Fibroblast of skin of right biceps (primary cell): ENCODE results near the gene PACS2.
A peak's percentile ranks its signal among the peaks of the same experiment; 100 is the strongest.

Experiments
- DNase-seq: peaks from one replicate; pipeline ENCODE4 v3.0.0-alpha.2; 2013

Gene PACS2

DNA sequence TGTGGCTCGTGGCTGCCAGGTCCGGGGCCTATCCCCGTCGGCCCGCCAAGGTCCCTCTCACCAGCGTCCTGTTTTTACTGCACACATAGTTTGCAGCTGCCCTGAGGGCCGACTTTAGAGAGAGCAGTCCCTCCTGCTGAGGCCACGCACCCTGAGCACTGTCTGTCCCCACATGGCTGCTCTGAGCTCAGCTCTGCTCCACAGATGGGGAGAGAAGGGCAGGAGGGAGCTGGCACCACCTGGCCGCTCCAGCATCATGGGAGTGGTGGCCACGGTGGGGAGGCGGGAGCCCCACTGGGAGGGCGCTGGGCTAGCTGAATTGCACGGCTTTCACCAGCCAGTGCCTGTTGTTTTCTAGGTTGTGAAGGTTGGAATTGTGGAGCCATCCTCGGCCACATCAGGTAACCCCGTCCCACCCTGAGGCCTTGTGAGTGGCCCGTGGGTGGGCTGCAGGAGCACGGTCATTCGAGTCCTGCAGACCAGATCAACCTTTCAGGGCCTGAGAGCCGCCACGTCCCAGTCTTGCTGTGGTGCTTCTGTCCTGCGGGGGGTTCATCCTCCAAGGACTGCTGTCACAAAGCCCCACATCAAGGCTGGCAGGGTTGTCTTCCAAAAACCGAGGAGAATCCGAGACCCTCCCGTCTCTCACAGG, 76.4 kb downstream of the PACS2 start:
- no peak for DNase-seq

DNA sequence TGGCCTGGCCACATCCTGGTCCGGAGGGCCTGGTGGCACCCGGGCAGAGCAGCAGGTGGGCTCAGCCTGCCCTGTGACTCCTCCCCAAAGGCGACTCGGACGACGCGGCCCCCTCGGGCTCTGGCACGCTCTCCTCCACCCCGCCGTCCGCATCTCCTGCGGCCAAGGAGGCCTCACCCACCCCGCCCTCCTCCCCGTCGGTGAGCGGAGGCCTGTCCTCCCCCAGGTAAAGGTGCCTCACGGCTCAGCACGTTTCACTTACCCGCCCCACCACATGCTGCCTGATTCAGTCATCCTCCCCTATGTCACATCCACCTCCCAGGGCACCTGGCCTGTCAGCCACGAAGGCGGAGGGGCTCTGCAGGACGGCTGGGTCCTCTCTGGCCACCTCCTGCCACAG, 77.0 kb downstream of the PACS2 start:
- DNase-seq, result no peak

DNA sequence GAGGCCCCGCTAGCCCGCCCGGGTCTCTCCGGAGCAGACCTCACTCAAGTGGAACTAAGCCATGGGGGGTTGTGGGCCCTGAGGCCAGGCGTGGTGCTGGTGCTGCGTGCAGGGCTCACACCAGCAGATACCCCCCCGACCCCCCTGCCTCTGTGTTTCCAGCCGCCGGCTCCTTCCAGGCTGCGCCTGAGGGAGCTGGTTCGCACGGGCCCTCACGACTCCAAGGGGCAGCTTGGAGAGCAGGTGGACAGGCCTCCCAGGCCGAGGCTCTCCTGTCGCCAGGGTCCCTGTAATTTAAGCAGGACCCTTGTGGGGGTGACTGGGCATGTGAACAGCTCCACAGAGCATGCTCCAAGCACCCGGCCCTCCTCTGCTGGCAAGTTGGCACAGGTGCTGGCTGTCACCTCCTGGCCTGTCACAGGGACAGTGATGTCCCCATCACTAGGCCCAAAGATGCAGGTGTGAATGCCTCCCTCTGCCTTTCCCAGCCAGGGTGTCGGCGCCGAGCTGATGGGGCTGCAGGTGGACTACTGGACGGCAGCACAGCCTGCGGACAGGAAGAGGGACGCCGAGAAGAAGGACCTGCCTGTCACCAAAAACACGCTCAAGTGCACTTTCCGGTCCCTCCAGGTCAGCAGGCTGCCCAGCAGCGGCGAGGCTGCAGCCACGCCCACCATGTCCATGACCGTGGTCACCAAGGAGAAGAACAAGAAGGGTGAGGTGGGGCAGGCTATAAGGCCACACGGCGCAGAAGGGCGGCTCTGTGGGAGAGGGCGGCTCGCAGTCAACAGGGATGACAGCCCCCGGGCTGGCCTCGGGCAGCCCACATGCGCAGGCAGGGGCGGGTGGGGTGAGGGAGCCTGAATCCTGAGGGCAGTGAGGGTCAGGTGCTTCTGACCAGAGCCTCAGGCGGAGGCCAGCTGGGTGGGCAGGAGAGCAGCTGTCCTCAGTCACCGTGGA, 77.9 kb downstream of the PACS2 start:
- DNase-seq, result no peak

- DNase-seq, result no peak
Observed at GRCh38 chr14:105393151-105393550, 78.6 kb downstream of the PACS2 start.

DNA sequence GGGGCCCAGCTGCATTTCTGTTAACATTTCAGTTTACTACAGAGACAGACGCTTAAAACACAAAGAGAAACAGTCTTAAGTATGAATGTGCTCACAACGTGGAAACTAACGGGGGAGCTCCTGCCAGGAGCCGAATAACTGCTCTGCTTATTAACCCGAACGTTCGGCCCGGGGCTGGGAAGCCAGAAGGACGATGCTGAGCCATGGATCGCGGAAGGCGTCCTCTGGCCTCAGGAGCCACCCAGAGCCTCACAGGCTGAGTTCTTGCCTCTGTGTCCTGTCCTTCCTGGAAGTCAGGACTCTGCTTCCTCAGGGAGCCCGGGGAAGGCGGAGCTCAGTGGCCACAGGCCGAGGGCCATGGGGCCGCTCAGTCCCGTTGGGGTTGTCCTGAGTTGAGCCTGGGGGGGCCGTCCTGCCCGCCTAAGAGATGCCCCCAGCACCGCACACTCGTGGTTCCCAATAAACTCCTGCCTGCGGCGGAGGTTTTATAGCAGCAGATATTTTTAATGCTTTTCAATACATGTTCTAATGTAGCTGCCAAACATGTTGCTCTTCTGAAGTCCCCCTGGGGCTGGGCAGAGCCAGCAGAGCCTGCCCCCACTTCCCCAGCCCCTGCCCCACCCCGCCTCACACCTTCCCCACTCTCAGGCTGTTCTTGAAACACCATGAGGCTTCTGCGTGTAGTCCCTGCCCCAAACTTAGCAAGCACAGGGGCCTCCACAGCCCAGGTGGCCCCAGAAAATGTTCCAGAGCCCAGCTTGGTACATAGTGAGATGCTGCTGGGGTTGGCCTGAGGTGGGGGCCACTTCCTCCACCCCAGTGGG, 80.4 kb downstream of the PACS2 start:
- DNase-seq, result no peak

- DNase-seq, result no peak
Observed at GRCh38 chr14:105395538-105395854, 80.9 kb downstream of the PACS2 start.

GRCh38 chr14:105397350-105397931, 82.9 kb downstream of the PACS2 start:
- DNase-seq, result no peak

GRCh38 chr14:105398044-105398725, 83.6 kb downstream of the PACS2 start, which contains the start of gene TEX22:
TSS of gene TEX22 (plus strand) at chr14:105398538. CDS start at chr14:105399341, 803 bp downstream.
- DNase-seq, result peak; percentile 85

DNA sequence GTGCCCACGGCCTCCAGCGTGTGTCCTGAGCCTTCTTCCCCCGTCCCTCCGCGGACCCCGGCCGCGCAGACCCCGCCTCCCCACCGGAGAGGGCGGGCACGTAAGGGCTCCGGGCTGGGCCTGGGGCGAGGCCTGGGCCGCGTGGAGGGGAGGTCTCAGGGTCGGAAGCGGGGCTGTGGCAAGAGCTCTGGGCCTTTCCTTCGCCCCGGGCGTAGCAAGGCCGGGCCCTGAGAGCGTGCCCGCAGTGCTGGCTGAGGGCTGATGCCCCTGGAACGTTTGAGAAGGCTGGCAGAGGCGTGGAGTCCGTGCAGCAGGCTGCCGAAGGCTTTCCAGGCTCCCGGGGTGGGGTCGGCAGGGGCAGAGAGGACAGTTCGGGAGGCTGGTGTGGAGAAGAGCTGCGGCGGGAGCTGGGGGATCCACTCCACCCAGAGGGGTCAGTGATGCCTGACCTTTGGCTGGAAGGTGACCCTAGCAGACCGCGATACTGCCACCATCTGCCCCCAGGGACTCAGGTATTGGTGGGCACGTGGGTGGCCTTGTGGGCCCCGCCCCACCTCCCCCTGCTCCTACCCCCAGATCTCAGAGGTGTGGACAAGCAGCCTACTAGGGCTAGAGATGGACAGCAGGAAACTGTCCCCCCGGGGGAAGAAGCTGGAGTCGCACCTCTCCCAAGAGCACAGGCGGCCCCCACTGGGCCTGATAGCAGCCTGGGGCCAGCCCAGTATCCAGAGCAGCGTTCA, 84.3 kb downstream of the PACS2 start:
- no peak for DNase-seq

- no peak for DNase-seq
Observed at GRCh38 chr14:105399466-105399775, 84.9 kb downstream of the PACS2 start.

DNA sequence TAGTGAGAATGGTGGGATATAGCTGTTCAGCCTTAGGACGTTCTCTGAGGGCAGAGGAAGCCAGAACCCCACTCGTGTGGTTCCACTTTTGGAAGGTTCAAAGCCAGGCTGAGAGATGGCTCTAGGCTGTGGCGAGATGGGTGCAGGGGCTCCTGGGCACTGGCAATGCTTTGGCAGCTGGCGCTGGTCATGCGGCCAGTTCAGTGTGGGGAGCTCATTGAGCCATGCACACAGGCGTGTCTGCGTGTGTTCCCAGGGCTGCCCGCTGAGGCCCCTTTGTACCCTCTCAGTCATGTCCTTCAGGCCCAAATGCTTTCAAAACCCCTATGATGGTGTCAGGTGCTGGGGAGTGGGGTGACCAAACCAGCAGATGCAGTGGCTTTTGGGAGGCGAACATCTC, 85.5 kb downstream of the PACS2 start:
- no peak for DNase-seq

DNA sequence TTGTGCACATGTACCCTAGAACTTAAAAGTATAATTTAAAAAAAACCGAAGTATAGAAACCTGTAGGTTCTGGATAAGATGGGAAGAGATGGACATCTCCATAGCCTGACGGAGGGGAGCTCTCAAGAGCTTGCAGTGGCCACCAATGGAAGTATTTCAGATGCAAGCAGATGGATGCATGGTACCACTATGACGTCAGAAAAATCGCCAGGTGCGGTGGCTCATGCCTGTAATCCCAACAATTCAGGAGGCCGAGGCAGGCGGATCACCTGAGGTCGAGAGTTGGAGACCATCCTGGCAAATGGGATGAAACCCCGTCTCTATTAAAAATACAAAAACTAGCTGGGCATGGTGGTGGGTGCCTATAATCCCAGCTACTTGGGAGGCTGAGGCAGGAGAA, 87.2 kb downstream of the PACS2 start:
- DNase-seq, result no peak

DNA sequence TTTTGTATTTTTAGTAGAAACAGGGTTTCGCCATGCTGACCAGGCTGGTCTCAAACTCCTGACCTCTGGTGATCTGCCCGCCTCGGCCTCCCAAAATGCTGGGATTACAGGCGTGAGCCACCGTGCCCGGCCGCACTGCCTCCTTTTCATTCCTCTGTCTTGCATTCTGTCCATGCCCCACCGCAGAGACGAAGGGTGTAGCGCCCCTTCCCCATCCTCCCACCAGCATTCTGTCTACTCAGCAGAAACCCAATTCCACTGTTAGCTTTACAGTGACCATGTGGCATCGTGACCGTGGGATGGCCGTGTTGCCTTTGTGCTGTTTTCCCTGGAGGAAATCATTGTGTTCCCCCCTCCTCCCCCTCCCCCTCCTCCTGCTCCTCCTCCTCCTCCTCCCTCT, 94.0 kb downstream of the PACS2 start:
- DNase-seq, result no peak

DNA sequence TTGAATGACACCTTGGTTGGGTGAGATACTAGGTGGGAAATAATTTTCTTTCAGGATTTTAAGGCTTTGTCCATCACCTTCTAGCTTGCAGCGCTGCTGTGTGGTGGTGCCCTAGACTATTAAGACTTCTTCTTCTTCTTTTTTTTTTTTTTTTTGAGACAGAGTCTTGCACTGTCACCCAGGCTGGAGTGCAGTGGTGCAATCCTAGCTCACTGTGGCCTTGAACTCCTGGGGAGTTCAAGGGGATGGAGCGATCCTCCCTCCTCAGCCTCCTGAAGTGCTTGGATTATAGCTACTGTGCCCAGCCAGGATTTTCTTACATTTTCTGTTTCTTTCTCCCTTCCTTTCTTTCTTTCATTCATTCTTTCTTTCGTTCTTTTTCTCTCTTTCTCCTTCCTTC, 94.8 kb downstream of the PACS2 start:
- no peak for DNase-seq

DNA sequence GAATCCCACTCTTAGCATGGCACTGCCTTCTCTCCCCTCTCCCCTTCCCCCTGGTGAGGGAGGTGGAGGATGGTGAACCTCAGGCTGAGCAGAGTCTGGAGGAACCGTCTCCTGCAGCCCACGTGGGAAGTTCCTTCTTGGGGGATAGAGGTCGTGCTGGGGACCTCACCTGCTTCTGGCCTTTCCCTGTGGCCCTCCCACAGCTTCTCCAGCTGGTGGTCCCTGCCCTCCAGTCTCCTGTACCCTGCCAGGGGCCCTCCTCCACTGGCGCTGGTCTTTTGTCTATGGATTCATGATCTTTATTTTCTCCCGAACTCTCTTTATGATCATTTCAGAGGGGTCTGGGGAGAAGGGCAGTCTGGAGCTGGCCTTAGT, 96.1 kb downstream of the PACS2 start:
- no peak for DNase-seq

- peak; percentile 44 for DNase-seq
Observed at GRCh38 chr14:105411017-105411941, 96.7 kb downstream of the PACS2 start.

DNA sequence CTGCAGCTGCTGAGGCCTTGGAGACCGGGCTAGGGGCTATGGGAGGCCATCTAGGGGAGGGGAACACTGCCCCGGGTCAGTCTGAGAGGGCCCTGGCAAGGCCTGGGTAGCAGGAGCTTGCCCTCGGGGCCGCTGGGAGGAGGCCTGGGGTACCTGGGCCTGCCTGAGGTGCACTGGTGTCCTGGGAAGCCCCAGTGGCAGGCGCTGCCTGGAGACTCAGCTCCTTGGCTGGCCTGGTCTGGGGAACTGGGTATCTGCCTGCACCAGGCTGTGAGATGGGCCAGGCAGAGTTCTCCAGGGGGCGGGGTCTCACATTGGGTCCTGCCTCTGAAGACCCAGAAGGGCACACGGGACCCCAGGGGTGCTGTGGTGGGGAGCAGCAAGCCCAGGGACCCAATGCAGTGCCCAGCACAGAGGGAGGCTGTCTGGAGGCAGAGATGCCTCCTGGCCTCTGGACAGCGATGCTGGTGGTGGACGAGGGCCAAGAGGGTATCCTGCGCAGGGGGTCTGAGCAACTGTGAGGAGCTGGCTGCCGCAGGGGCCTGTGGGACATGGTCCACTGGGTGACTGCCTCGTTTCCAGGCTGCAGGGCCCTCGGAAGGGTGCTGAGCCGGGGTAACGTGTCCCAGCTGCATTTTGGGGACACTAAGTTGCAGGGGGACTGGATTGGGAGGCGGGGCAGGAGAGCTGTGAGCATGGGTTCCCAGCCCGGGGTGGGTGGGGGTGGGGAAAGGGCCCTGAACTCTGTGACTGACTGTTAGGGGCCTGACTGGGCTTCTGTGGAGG, 97.6 kb downstream of the PACS2 start:
- DNase-seq, result no peak

DNA sequence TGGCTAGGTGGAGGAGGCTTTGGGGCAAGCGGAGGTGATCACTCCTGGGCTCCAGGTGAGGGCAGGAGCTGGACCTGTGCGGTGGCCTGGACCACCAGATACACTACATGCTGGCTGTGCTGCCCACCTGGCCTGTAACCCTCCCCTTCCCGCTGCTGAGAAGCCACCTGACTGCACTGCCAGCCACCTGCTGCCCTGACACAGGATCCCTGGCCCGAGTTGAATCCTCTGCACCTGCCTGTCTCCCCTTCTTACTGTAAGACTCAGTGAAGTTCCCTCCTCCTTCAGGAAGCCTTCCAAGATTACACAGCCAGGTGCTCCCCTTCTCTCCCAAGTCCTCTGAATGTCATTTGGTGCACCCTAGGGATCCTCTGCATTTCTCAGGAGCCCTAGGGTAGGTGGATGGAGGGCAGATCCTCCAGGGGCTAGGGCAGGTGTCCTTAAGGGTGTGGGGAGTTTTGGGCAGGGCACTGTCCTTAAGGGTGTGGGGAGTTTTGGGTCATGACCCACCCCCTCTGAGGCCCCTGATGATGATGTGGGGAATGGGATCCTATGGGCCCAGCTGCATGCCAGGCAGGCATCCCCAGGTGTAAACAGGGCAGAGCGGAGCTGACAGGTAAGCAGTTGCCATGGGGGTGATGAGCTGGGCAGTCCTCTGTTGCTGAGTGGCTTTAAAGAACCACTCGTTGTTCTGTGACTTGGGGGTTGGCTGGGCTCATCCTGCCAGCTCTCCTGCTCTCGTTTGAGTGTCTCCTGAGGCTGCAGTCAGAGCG, 98.4 kb downstream of the PACS2 start:
- no peak for DNase-seq

DNA sequence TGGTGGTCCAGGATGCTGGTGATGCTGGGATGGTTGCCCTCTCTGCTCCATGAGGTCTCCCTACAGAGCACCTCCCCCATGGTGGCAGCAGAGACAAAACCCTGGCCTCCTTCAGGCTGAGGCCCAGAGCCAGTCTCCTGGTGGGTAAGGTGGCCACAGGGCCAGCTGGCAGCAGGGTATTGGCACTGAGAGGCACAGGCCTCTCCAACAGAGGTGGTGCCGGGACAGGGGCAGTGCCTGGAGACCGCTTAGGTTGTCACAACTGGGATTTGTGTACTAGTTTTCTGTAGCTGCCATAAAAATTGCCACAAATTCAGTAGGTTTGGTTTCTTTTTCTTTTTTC, 99.0 kb downstream of the PACS2 start:
- DNase-seq, result no peak
